NCI-H1105 (cell line): ENCODE results near the gene GRK3.
"Not testable (repeated sequence)": the region's sequence is repeated elsewhere in the genome, so short reads cannot be mapped to it uniquely, and the experiment has no call there.

Experiments used
- DNase-seq: peaks from one replicate; lab custom pipeline; 2025; lab: John Stamatoyannopoulos, UW

GRK3 gene

DNA sequence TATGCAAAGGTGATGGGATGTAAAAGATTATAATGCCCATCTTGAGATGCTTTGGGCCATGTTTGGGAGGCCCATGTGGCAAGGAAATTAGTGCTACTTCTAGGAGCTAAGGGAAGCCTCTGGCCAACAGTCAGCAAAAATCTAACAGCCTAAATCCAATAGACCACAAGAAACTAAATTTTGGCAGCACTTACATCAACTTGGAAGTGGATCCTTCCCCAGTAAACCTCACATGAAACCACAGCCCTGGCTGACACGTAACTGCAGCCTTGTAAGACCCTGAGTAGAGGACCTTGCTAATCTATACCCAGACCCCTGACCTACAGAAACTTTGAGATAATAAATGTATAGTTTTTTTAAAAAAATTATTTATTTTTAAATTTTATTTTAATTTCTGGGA, 13.1 kb upstream of the GRK3 start:
- no peak for DNase-seq

DNA sequence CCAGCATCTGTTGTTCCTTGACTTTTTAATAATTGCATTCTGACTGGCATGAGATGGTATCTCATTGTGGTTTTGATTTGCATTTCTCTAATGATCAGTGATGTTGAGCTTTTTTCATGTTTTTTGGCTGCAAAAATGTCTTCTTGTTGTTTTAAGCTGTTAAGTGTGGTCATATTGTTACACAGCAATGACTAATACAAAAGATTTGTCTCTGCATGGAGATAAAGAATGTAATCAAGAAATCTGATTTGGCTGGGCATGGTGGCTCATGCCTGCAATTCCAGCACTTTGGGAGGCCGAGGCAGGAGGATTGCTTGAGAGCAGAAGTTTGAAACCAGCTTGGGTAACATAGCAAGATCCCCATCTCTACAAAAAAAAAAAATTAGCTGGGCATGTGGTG, 12.1 kb upstream of the GRK3 start:
- not testable (repeated sequence) for DNase-seq

DNA sequence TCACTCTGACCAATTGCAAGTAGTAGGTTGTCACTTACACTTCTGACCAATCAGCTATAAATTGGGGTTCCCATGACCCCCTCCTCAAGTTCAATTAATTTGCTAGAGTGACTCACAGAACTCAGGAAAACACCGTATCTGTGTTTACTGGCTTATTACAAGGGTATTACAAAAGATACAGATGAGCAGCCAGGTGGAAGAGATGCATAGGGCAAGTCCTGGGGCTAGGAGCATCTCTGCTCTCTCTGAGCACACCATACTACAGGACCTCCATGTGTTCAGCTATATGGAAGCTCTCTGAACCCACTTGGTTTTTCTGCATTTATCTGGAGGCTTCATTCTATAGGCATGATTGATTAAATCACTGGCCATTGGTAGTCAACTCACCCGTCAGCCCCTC, 11.3 kb upstream of the GRK3 start:
- DNase-seq, result no peak

DNA sequence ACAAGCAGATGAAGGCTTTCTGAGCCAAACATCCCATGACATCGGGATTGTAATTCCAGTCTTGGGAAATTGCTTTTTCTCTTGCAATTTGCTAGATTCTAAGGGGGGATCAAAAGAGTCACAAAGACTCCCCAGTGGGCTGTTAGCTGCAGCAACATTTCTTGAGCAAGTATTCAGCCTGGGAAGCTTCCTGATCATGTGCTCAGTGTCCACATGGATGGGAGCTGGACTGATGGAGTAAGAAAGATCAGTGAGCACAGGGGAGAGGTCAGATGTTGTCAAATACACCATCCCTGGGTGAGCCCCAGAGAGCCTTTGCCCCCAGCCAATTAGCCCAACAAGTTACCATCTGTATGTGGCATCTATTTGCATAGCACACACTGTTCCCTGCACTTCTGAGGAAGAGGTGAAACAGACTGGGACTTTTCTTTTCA, 10.2 kb upstream of the GRK3 start:
- no peak for DNase-seq

DNA sequence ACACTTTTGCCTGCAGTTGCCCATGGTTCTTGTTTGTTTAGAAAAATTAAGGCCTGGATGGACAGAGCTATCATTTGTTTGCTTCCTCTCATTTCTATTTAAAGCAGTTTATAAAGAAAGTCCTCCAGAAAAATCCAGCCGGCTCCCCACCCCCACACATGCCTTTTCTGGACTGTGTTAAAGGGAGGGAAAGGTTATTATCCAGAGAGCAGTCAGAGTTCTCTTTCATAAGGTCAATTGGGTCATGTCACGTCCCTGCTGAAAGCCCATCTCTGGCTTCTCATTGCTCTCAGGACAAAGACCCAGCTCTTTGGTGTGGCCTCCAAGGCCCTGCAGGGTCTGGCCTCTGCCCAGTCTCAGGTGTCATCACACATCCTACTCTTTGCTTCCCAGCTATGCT, 9.8 kb upstream of the GRK3 start:
- DNase-seq, result no peak

DNA sequence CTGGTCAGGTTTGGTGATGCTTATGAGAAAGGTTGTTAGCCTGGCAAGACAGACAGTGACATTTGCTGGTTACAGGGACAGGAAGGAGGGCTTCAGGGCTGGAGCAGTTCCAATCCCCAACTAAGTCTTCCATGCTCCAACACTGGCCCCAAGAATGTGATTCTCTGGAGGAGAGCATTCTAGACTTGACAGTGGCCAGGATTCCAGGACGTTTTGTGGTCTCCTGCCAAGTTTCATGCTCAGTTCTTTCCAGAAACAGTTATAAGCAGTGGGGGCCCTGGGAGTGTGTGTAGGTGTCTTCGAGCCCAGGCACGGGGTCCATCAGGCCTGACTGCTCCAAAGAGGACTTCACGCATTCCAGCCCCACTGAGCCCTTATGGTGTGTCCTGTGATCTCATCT, 8.9 kb upstream of the GRK3 start:
- no peak for DNase-seq

DNA sequence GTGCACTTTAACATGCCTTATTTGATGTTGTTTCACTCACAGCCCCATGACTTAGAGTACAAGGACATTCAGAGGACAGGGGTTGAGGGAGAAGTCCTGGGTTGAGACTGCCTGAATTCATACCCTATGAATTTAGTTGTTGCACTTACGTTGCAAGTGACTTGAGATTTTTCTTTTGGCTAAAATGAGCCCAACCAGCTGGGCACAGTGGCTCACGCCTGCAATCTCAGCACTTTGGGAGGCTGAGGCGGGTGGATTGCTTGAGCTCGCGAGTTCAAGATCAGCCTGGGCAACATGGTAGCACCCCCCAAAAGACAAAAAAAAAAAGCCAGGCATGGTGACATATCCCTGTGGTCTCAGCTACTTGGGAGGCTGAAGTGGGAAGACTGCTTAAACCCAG, 7.3 kb upstream of the GRK3 start:
- DNase-seq, result no peak

DNA sequence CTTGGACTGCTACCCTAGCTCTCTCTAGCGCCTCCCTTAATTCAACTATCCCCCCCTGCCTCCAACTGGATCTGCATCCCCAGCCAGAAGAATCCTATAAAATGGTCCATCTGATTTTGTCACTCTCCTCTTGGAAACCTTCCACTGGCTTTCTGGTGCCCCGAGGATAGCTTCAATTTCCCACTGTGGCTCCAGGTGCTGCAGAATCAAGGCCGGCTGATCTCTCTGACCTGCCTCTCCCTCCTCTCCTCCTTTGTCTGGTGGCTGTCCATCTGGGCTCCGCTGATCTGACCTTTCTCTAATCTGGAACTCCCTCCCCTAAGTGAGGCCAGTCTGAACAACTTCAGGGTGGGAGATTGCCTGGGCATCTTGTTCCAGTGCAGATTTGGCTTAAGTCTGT, 6.1 kb upstream of the GRK3 start:
- no peak for DNase-seq

DNA sequence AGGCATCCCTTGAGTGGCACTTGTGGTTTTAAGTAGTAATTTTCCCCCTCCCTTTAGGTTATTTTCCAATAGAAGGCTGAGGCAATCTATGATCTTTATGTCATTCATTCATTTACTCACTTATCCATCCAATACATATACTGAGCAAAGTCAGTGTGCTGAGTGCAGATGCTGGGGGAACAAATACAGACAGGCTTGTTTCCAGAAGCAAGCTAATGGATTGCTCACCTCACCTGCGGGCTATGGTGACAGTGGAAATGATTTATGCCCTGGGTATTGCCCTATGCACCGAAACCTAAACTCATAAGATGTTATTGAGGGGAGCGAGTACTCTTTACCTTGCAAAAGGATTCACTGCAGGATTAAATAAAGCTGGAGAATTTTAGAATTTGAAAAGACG, 4.6 kb upstream of the GRK3 start:
- DNase-seq, result not testable (repeated sequence)

DNA sequence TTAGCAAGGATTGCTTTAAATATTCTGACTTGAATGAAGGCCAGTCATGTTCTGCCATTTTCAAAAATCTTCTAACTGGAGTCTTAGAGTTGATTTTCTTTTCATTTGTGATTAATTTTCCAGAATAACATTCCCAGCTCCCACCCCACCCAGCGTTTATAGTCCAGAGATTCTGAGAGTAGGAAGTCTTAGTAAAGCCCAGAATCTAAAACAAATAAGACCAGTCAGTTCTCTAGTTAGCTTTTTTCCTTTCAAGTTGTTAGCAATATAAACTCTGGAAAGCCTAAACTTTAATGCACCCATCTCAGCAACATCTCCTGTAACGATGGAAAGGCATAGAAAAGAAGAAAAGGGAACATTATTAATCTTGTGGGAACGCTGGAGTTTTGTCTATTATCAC, 3.3 kb upstream of the GRK3 start:
- not testable (repeated sequence) for DNase-seq

DNA sequence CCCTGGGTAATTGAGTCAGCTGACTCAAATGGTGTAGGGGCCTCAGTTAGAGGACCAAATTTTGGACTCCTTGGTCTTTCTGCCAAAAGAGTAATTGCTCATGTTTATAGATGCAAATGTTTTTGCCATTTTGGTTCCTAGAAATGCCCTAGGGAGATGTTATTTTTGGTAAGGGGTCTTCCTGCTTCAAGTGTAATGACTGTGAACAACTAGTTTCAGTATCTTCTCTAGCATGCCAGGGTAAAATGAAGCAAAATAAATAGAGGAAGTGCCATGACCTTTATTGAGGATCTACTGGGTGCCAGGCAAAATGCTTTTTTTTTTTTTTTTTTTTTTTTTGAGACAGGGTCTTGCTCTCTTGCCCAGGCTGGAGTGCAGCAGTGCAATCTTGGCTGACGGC, 2.5 kb upstream of the GRK3 start:
- DNase-seq, result not testable (repeated sequence)

DNA sequence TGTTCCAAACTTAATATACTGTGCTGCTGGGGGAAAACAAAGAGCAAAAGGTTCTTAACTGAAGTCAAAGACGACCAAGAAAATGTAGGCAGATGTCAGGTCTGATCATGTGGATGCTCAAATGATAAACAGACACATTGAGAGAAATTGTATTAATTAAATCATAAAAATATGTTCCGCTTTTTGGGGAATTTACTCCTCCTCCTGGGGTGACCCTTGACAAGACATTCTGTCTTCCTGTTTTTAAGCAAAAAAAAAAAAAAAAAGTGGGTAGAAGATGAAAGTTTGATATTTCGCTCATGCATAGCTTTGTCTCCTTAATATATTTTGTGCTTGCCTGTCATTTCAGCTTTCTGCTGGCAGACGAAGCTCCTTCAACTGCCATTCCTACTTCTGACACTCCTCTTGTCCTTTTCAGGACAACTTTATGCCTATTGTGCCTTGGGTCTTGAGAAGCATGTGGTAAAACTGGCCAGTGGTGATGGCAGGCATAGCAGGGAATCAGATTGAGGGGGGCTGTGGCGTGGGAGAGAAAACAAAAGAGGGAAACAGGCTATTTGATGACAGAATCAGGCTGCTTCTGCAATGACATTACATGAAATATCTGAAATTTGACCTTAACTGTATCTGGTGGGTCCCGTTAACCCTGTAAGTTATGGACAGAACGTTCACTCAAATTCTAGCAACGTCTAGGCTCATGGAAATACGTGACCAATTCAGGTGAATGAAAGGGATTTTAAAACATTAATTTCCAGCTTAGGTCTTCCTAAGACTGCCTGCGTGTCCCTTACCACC, 1.3 kb upstream of the GRK3 start:
- DNase-seq, result not testable (repeated sequence)

DNA sequence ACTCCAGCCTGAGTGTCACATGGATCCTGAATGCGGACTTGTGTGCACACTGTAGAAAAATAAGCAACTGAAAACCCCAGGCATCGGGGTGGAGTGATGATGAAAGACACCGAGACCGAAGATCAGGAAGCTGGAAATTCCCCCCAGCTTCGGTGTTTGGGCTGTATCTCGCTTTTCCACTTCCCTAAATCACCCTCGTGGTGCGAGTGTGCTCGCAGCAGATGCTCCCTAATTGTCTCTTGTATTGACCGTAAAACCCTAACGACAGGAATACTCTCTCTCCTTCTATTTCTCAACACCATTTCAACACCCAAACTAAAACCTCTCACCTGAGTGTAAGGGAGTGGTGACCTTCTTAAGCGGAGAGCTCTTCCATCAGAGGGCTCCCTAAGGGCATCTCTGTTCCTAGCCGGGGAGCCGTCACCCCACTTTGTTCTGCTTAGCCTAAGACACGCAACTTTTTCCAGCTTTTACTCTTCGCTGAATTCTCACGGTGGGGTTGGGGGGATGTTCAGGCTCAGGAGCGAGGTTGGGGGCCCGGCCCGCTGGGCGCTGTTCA, 635 bp upstream of the GRK3 start:
- DNase-seq, result no peak

DNA sequence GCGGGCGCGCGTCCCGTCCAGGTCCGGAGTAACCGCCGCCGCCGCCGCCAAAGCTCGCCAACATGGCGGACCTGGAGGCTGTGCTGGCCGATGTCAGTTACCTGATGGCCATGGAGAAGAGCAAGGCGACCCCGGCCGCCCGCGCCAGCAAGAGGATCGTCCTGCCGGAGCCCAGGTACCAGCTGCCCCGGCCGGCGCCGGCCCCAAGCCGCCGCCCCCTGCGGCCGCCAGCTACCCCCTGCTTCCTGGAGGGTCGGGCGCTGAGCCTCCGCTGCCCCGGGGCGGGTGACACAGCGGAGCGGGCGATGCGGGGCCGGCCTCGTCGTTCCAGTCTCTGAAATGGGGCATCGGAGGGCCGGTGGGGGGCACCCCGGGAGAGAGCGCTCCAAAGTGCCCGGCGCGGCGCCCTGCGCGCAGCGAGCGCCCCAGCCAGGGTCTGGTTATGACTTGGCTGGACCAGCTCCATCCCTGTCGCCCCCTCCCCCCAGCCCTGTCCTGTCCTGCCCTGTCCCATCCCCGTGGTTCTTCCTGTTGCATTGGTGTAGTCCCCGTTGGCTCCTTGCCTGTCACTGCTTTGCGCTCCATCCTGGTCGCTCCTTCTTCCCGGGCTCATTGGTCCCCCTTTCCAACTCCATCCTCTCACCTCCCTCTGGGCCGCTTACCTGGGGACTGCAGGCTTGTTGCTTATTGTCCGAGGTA, 653 bp downstream of the GRK3 start:
- DNase-seq, result no peak

DNA sequence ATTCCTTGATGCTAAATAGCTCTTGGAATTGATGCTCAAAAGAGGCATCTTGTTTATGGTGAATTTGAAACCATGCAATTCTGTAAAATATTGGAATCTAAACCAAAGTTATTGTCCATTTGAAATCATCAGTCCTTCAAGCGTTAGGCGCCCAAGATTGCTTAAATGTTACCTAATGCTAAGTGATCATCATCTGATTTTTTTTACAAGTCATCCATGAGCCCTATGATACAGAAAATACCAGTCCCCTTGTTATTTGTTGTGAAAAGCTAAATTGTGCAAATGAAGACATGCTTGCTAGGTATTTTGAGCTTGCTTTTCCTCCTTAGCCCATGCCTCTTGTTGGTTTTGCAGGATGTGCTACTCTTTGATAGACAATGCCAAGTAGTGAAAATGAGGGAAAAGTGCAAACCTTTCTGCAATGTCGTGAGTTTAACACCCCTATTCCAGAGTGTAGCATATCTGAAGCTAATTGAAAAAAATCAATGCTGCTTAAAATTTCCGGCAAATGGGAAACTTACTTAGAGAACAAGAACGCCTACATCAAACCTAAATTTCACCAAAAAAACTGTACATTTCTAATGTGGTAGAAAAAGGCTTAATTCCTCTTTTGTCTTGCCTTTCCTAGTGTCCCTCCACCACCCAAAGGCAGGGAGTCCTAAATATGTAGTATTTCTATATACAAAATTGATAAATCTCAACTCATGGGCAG, 1.9 kb downstream of the GRK3 start:
- no peak for DNase-seq

DNA sequence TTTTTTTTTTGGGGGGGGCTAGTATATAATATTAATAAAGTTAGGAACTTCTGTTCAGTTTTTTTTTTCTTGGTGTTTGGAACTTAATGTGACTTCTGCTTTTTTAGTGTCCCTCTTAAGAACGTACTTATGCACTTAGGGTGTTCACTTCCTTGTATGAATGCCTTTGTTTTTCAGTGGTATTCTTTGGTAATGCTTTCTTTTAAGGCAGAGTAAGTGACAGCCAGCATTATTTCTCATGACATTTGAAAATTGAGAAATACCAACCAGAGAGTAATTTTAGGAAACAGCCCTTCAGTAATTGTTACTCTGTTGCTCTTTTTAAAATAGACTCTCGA, 2.4 kb downstream of the GRK3 start:
- DNase-seq, result no peak

DNA sequence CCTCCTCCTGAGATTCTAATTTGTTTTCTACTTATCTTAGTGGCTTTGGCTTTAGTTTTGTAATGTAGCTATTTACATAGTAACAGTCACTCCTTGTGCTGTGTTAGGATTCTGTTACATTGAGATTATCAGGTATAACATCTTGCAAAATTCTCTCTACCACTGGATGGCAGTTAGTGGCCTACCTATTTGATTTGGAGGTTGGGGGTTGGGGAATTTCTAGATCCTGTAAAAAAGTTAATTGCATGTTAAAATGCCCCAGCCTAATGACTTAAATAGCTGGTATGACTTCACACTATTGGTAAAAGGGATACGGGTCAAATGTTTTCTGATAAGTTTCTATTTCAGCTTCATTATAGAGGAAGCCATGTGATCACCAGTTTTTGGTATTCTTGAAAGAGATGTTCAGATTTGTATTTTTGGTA, 2.8 kb downstream of the GRK3 start:
- no peak for DNase-seq

DNA sequence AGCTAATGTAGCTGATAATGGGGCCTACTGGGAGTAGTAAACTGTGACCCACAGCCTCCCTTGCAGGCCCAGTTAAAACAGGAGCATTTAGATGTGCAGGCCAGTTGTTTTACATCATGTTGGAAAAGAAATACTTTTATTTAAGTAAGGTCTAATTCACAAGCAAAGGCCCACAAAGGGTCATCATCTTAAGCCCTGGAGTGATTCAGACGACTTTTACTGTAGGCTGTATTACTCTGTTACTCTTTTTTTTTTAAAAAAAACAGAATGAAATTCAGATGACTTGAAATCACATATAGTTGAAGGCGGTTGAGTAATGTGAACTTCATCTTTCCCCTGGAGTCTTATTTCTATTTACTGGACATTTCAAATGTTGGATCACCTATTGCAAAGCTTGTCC, 3.6 kb downstream of the GRK3 start:
- not testable (repeated sequence) for DNase-seq

DNA sequence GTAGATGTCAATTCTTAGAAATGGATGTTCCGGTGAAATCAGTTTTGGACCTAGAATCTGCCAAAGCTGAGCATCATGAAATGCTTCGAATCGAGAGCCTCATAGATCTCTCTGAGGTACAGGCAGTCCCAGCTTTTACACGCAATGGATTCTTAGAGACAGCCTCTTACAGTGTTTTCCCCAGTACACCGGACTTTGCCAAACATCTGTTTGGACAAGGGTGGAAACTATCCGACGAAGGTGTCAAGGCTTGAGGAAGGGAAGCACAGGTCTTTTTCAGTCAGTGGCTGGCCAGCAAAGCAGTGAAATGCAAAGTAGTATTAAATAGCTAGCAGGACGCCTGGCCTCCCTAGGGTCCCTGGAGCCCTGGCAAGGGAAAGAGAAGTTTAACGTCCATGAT, 4.9 kb downstream of the GRK3 start:
- DNase-seq, result no peak

DNA sequence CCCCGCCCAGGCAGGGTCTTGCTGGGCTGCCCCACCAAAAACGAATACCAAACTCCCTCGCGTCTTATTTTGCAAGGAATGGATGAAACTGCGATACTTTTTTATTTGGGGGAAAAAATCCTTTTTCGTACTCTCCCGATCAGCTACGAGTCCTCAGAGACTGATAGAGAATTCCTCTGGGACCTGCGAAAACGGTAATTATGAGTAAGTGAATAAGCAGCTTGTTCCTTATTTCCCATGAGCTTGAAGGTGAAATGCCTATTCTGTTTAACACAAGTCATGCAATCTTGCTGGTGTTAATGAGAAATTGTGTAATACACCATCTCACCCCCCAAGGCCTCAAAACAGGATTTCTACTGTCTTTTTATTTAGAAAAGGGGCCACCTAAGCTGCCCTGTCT, 5.5 kb downstream of the GRK3 start:
- no peak for DNase-seq

DNA sequence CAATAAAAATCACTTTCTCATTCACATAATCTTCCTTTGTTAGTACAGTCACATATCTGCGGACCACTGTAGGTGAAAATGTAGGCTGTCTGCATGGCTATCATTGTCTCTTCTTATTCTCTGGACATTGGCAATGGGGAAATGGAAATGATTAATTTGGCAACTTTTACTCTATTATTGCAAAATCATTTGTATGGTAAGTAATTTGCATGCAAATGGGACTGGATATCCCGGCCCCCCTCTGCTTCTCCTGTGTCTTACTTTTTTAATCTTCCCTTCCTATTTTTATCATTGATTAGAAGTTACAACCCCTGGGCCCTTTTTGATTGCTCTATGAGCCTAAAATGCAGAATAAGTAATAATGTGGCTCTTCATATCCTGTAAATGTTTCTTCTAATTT, 6.0 kb downstream of the GRK3 start:
- DNase-seq, result no peak

DNA sequence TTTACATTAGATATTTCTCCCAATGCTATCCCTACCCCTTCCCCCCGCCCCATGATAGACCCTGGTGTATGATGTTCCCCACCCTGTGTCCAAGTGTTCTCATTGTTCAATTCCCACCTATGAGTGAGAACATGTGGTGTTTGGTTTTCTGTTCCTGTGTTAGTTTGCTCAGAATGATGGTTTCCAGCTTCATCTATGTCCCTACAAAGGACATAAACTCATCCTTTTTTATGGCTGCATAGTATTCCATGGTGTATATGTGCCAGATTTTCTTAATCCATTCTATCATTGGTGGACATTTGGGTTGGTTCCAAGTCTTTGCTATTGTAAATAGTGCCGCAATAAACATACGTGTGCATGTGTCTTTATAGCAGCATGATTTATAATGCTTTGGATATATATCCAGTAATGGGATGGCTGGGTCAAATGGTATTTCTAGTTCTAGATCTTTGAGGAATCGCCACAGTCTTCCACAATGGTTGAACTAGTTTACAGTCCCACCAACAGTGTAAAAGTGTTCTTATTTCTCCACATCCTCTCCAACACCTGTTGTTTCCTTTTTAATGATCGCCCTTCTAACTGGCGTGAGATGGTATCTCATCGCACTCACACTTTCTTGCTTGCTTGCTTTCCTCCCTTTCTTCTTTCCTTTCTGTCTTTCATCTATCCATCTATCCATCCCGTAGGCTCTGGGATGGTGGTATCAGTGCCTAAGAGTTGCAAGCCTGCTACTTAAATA, 7.7 kb downstream of the GRK3 start:
- not testable (repeated sequence) for DNase-seq
